Subcutaneous preadipocyte (primary cell): ENCODE measurements around the gene IL1RL2. TPM values are rescaled to one million over a fixed set of nuclear protein-coding genes. Genes with fewer than 3 reads are reported as not detected.

Experiments
- total RNA-seq: library from RNA; depleted of rRNA; stranded (reverse); fragments of >200 nt; gene quantifications from 2 replicates; pipeline ENCODE4 v1.2.3, GENCODE V29; 2012

Gene IL1RL2
- total RNA-seq, result 2.0 and 2.2 TPM in 2 replicates

DNA sequence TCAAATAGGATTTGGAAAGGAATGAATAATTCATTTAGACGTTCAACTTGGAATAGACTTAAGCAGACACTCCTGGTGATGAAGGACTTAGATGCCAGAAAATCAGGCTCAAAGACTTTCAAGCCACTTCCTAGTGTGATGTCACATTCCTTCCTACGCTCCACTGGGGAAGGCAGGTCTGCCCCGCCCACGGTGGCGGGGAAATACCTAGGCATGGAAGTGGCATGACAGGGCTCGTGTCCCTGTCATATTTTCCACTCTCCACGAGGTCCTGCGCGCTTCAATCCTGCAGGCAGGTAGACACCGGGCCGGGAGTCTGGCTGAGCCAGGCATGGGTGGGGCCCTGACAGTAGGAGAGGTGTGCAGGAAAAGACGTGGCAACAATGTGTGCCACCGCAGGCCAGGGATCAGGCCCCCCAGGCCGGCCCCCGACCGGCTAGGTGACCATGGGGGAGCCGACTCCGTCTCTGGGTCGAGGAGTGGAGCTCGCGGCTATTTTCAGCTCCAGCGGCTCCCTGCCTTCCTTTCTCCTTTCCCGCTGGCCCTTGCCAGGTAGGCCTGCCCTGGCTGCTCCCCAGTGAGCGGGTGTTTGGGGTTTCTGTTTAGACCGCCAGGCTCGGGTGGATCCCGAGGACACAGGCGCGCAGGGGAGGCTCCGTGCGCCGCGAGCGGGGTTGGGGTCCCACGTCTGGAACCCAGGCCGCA, at the start of gene IL1RL2:
Gene IL1RL2 (plus strand): TSS at position 233 of the 705 bp plus-strand sequence. CDS start 845 bp downstream, outside the sequence.

DNA sequence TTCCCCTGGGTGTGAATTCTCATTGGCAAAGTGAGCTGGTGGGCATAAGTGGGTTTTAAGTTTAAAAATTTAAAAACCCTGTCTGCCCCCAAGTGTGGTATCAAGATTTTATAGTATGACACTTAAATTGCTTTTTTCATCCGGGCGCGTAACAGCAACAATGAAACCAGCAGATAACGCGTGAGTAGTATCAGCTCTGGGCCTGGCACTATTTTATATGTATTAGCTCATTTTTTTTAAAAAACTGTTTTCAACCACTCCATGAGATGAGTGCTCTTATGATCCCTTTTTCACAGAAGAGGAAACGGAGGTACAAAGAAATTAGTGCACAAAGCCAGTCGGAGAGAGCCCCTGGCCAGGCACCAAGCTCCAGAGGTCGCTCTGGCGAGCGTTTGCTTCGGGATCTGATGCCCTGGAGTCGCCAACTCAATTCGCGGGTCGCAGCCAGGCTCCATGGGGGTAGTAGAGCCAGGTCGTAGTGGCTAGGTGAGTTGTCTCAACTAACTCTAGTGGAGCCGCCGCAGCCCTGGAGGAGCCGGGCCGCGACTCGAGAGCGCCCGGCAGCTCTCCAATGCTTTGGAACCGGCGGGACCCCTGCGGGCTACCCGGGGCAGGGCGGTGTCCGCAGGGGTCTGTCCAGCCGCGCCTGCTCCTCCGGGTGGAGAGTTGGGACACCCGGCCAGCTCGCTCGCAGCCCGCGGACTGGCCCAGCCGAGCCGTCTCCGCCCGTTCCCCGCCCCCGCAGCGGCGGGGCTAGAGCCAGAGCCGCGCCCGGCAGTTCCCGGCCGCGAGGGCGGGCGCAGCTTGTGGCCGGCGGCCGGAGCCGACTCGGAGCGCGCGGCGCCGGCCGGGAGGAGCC, 44.6 kb upstream of the IL1RL2 start, which contains the start of gene IL1R1:
Gene IL1R1 (plus strand): TSS at position 777 of the 859 bp plus-strand sequence. CDS start 14,979 bp downstream, outside the sequence.

Other genes with a start within 250 kb of the IL1RL2 start
- 0.39 and 1.1 TPM in 2 replicates for gene IL1R2, start 195.1 kb upstream of the IL1RL2 start, total RNA-seq
- 61.8 and 112 TPM in 2 replicates for gene IL1R1, start 44.3 kb upstream of the IL1RL2 start, total RNA-seq
- gene IL1RL1, start 124.5 kb downstream of the IL1RL2 start, total RNA-seq, result under 0.01 and 0.39 TPM in 2 replicates
- 0.73 and 2.2 TPM in 2 replicates for gene IL18R1, start 168.8 kb downstream of the IL1RL2 start, total RNA-seq
- not detected in 2 replicates for gene IL18RAP, start 236.1 kb downstream of the IL1RL2 start, total RNA-seq